IMR-90 (cell line): ENCODE results near the gene BBS7. TPM values are rescaled to one million over a fixed set of nuclear protein-coding genes. Genes with fewer than 3 reads are reported as not detected.

Experiments
- ATAC-seq: fragments of 200-7000 bp; cut with Tn5 transposase; 2 replicates; pipeline ENCODE4 v1.9.1; 2020; ENCODE audit warnings: low read depth, mild to moderate bottlenecking, moderate library complexity
- BruUV-seq: library from RNA; stranded (reverse); fragments of 400-500 nt; replicated peaks from 2 replicates; lab custom pipeline; 2021; lab: Mats Ljungman, UMichigan
- CTCF ChIA-PET: fragments of 300-600 bp; formaldehyde crosslinking; extraction: SDS; loops from one replicate; lab custom pipeline; 2021; ENCODE audit warnings: antibody characterized with exemption; lab: Yijun Ruan, JAX
- POLR2A ChIA-PET: fragments of 300-600 bp; sonication (Branson Sonifier 250); formaldehyde crosslinking; loops from one replicate; lab custom pipeline; 2022; ENCODE audit warnings: antibody characterized with exemption; ENCODE audit not compliant: unreplicated experiment; lab: Charles Lee
- DNase-seq: peaks from one replicate; pipeline ENCODE4 v3.0.0; 2013
- H2AFZ ChIP-seq: replicated peaks from 2 replicates; pipeline ENCODE3; 2013; ENCODE audit warnings: low read length, mild to moderate bottlenecking; ENCODE audit not compliant: poor library complexity
- H2AK5ac ChIP-seq: 2 replicates; pipeline ENCODE4 v1.6.1; 2013; ENCODE audit warnings: low read depth, low read length, inconsistent platforms
- H2AK9ac ChIP-seq: replicated peaks from 2 replicates; pipeline ENCODE3; 2013; ENCODE audit warnings: mild to moderate bottlenecking, low read depth, low read length, moderate library complexity; ENCODE audit not compliant: poor library complexity
- H2BK120ac ChIP-seq: 2 replicates; pipeline ENCODE4 v1.6.1; 2013; ENCODE audit warnings: low read depth, low read length, inconsistent platforms
- H2BK15ac ChIP-seq: 3 replicates; pipeline ENCODE4 v1.6.1; 2013; ENCODE audit warnings: low read depth, low read length, inconsistent platforms
- H2BK20ac ChIP-seq: 2 replicates; pipeline ENCODE4 v1.6.1; 2013; ENCODE audit warnings: low read depth, mild to moderate bottlenecking, inconsistent platforms, low read length, moderate library complexity
- H2BK5ac ChIP-seq: 2 replicates; pipeline ENCODE4 v1.6.1; 2013; ENCODE audit warnings: mild to moderate bottlenecking, low read depth, low read length, inconsistent platforms; ENCODE audit not compliant: poor library complexity, severe bottlenecking
- H3K14ac ChIP-seq: replicated peaks from 2 replicates; pipeline ENCODE4 v1.6.1; 2013; ENCODE audit warnings: low read depth, low read length, inconsistent platforms
- H3K18ac ChIP-seq: 2 replicates; pipeline ENCODE4 v1.6.1; 2013; ENCODE audit warnings: low read depth, low read length, control low read depth
- H3K23ac ChIP-seq: 2 replicates; pipeline ENCODE4 v1.6.1; 2013; ENCODE audit warnings: low read depth, low read length, inconsistent platforms
- H3K27ac ChIP-seq: 2 replicates; pipeline ENCODE4 v1.5.1; 2013; ENCODE audit warnings: mild to moderate bottlenecking, control low read depth, low read length; ENCODE audit not compliant: insufficient read depth
- H3K27me3 ChIP-seq: 2 replicates; pipeline ENCODE4 v1.6.1; 2013; ENCODE audit warnings: low read length; ENCODE audit not compliant: control insufficient read depth, insufficient read depth
- H3K36me3 ChIP-seq: 2 replicates; pipeline ENCODE4 v1.6.1; 2013; ENCODE audit warnings: low read length, mixed read lengths; ENCODE audit not compliant: control insufficient read depth, insufficient read depth
- H3K4ac ChIP-seq: 2 replicates; pipeline ENCODE4 v1.6.1; 2013; ENCODE audit warnings: low read depth, low read length, inconsistent platforms
- H3K4me1 ChIP-seq: 2 replicates; pipeline ENCODE4 v1.6.1; 2013; ENCODE audit warnings: low read length, mixed read lengths; ENCODE audit not compliant: control insufficient read depth, insufficient read depth
- H3K4me2 ChIP-seq: 2 replicates; pipeline ENCODE4 v1.6.1; 2013; ENCODE audit warnings: low read depth, mild to moderate bottlenecking, control low read depth, low read length, moderate library complexity
- H3K4me3 ChIP-seq: 2 replicates; pipeline ENCODE4 v1.5.1; 2013; ENCODE audit warnings: low read depth, mild to moderate bottlenecking, control low read depth, low read length, moderate library complexity; ENCODE audit not compliant: insufficient read depth
- H3K56ac ChIP-seq: 2 replicates; pipeline ENCODE4 v1.6.1; 2013; ENCODE audit warnings: low read length, inconsistent platforms; ENCODE audit not compliant: insufficient read depth; ENCODE audit errors: extremely low read depth
- H3K79me1 ChIP-seq, 2 experiments: 2 replicates each; pipeline ENCODE4 v1.6.1; 2013; ENCODE audit warnings: low read length in 2 of 2, inconsistent platforms in 1 of 2, low read depth in 1 of 2
- H3K9ac ChIP-seq: 2 replicates; pipeline ENCODE4 v1.6.1; 2013; ENCODE audit warnings: low read depth, low read length, control low read depth
- H3K9me1 ChIP-seq: 2 replicates; pipeline ENCODE4 v1.6.1; 2013; ENCODE audit warnings: low read length, inconsistent platforms; ENCODE audit not compliant: insufficient read depth
- H3K9me3 ChIP-seq: 2 replicates; pipeline ENCODE4 v1.6.1; 2013; ENCODE audit warnings: low read length; ENCODE audit not compliant: control insufficient read depth, insufficient read depth
- H4K20me1 ChIP-seq: 2 replicates; pipeline ENCODE4 v1.6.1; 2013; ENCODE audit warnings: low read length, inconsistent platforms; ENCODE audit not compliant: insufficient read depth
- H4K5ac ChIP-seq: 2 replicates; pipeline ENCODE4 v1.6.1; 2013; ENCODE audit warnings: mild to moderate bottlenecking, low read depth, low read length, control low read depth
- H4K8ac ChIP-seq, 2 experiments: 2 replicates each; pipeline ENCODE4 v1.6.1; 2013; ENCODE audit warnings: low read depth in 2 of 2, low read length in 2 of 2, control low read depth in 1 of 2, inconsistent platforms in 1 of 2
- H4K91ac ChIP-seq: 2 replicates; pipeline ENCODE4 v1.6.1; 2013; ENCODE audit warnings: low read depth, low read length, inconsistent platforms; ENCODE audit not compliant: insufficient read depth
- BHLHE40 ChIP-seq: fragments of 150-350 bp; IDR thresholded peaks from 2 replicates; pipeline ENCODE4 v1.6.1; 2016; ENCODE audit warnings: mild to moderate bottlenecking, low read depth, low read length
- CEBPB ChIP-seq: IDR thresholded peaks from 2 replicates; pipeline ENCODE4 v1.6.1; 2012; ENCODE audit warnings: low read depth, low read length, improper control_type of control experiment
- CHD1 ChIP-seq: IDR thresholded peaks from 2 replicates; pipeline ENCODE4 v1.6.1; 2012; ENCODE audit warnings: low read depth, low read length, improper control_type of control experiment
- CTCF ChIP-seq: conservative IDR thresholded peaks from 2 replicates; pipeline ENCODE4 v1.5.1; 2012; ENCODE audit warnings: mild to moderate bottlenecking, low read depth, low read length, improper control_type of control experiment
- ELK1 ChIP-seq: fragments of 150-350 bp; IDR thresholded peaks from 2 replicates; pipeline ENCODE4 v1.6.1; 2016; ENCODE audit warnings: low read depth, mild to moderate bottlenecking, low read length, moderate library complexity, borderline replicate concordance
- FOS ChIP-seq: fragments of 150-350 bp; IDR thresholded peaks from 2 replicates; pipeline ENCODE4 v1.6.1; 2016; ENCODE audit warnings: low read depth, low read length
- MAFK ChIP-seq: IDR thresholded peaks from 2 replicates; pipeline ENCODE4 v1.6.1; 2012; ENCODE audit warnings: low read depth, low read length, improper control_type of control experiment
- MAZ ChIP-seq: IDR thresholded peaks from 2 replicates; pipeline ENCODE4 v1.6.1; 2012; ENCODE audit warnings: low read depth, mild to moderate bottlenecking, low read length, improper control_type of control experiment, moderate library complexity, borderline replicate concordance
- MXI1 ChIP-seq: IDR thresholded peaks from 2 replicates; pipeline ENCODE4 v1.6.1; 2012; ENCODE audit warnings: low read depth, mild to moderate bottlenecking, low read length, moderate library complexity, borderline replicate concordance
- NFE2L2 ChIP-seq: fragments of 150-350 bp; IDR thresholded peaks from 2 replicates; pipeline ENCODE4 v1.6.1; 2016; ENCODE audit warnings: low read depth, mild to moderate bottlenecking, low read length
- POLR2A ChIP-seq: IDR thresholded peaks from 2 replicates; pipeline ENCODE4 v1.6.1; 2012; ENCODE audit warnings: mild to moderate bottlenecking, low read depth, low read length
- RAD21 ChIP-seq: IDR thresholded peaks from 2 replicates; pipeline ENCODE4 v1.6.1; 2012; ENCODE audit warnings: low read length, improper control_type of control experiment
- RCOR1 ChIP-seq: IDR thresholded peaks from 2 replicates; pipeline ENCODE4 v1.6.1; 2012; ENCODE audit warnings: mild to moderate bottlenecking, low read length, improper control_type of control experiment; ENCODE audit not compliant: insufficient replicate concordance
- RFX5 ChIP-seq: IDR thresholded peaks from 2 replicates; pipeline ENCODE4 v1.8.0; 2012; ENCODE audit warnings: low read depth, mild to moderate bottlenecking, low read length, moderate library complexity
- SMC3 ChIP-seq: fragments of 150-350 bp; IDR thresholded peaks from 2 replicates; pipeline ENCODE4 v1.6.1; 2016; ENCODE audit warnings: low read depth, mild to moderate bottlenecking, antibody characterized with exemption, low read length, moderate library complexity
- USF2 ChIP-seq: fragments of 150-350 bp; IDR thresholded peaks from 2 replicates; pipeline ENCODE4 v1.6.1; 2017; ENCODE audit warnings: mild to moderate bottlenecking, antibody characterized with exemption, low read length, low read depth
- WGBS, 2 experiments: methylation state at CpG; one replicate each; pipeline versions ENCODE4 v1.1.5 to v1.1.7; 2013; ENCODE audit warnings: missing lambda C conversion rate in 2 of 2; ENCODE audit not compliant: insufficient read length in 1 of 2; ENCODE audit errors: extremely low coverage in 2 of 2; 5-methylcytosine and 5-hydroxymethylcytosine counted together
- dilution Hi-C: fragments of 300-500 bp; cut with HindIII; formaldehyde crosslinking; loops from one replicate; pipeline ENCODE4 v1.14.3; 2018; ENCODE audit warnings: low sequenced_read_pairs; ENCODE audit not compliant: unreplicated experiment
- in situ Hi-C: fragments of 300-500 bp; cut with MboI; formaldehyde crosslinking; loops from 3 replicates; pipeline ENCODE4 v1.14.3; 2019; ENCODE audit warnings: low sequenced_read_pairs, inconsistent platforms, mixed read lengths
- intact Hi-C: fragments of 100-400 bp; cut with micrococcal nuclease; formaldehyde crosslinking; loops from 2 replicates; pipeline ENCODE4 v1.10.0; 2022
- polyA plus RNA-seq, 3 experiments: library from polyadenylated mRNA; depleted of rRNA; stranded (reverse); fragments of >200 nt; gene quantifications; 2 replicates each; pipeline ENCODE4 v1.2.3, GENCODE V29; 2012; ENCODE audit warnings: low replicate concordance in 1 of 3
- total RNA-seq: library from RNA; depleted of rRNA; stranded (reverse); fragments of >200 nt; gene quantifications from 2 replicates; pipeline ENCODE4 v1.2.3, GENCODE V29; 2012

BBS7 gene
- total and polyA plus RNA-seq, 2 of the 4 experiments (the other 2 are of a cell fraction) = 23.0 to 32.3 TPM

- TF ChIP-seq CHD1 (no peak), MAFK (no peak), RCOR1 (no peak), RAD21 (no peak), BHLHE40 (no peak), CEBPB (no peak), ELK1 (no peak), SMC3 (no peak), MXI1 (no peak), MAZ (no peak), CTCF (no peak), FOS (no peak), USF2 (no peak), RFX5 (no peak), NFE2L2 (no peak), POLR2A (no peak)
- Histone ChIP-seq H4K91ac (peak overlapping the region; percentile 48; the same call in 1 of the 2 replicates), H2AK9ac (no peak overlapping the region), H3K79me1 (peaks cover 4 to 16% of the 10 kb centered on the region in 2 experiments; a peak in 3 of 4 replicates), H3K9me1 (no peaks in the 10 kb centered on the region), H2BK15ac (peak overlapping the region; percentile 81; the same call in 2 of the 3 replicates), H2BK5ac (peak overlapping the region; percentile 65), H2BK120ac (peak overlapping the region; percentile 64), H3K4me1 (peaks cover 4% of the 10 kb centered on the region), H3K27ac (peak overlapping the region; percentile 57), H3K4me3 (peak overlapping the region; percentile 60), H3K56ac (peak overlapping the region; percentile 90), H3K18ac (peak overlapping the region; percentile 44; the same call in 1 of the 2 replicates), H3K36me3 (peaks cover 2% of the 10 kb centered on the region; the same call in 1 of the 2 replicates), H2AK5ac (no peak overlapping the region), H2BK20ac (no peak overlapping the region), H3K4ac (0 out of 2 replicates have a peak overlapping the region, but pooled peaks have one; percentile 6), H4K20me1 (no peaks in the 10 kb centered on the region), H3K23ac (peak overlapping the region; percentile 82), H3K14ac (peak overlapping the region; percentile 66; the same call in 1 of the 2 replicates), H3K4me2 (peak overlapping the region; percentile 85), H3K27me3 (no peaks in the 10 kb centered on the region), H3K9ac (peak overlapping the region; percentile 69; the same call in 1 of the 2 replicates), H4K5ac (peak overlapping the region; percentile 39; the same call in 1 of the 2 replicates), H4K8ac (peak overlapping the region; percentile 51 to 67; a peak in 3 of 4 replicates), H3K9me3 (no peaks in the 10 kb centered on the region), H2AFZ (peak overlapping the region; percentile 84)
- in situ Hi-C loops = no loop called here
- BruUV-seq = no TSS peak
- CTCF ChIA-PET = no interaction called here
- DNase-seq = no peak
- WGBS, 2 experiments = 0% methylated on average over 2 of the region's 8 CpGs; no CpG with 5 or more reads in 1 of the 2 experiments
- dilution Hi-C loops = no loop called here
- POLR2A ChIA-PET = interaction anchor here (0.6 kb wide), 1 partner anchor 133 kb away, joined by 4 read pairs; no protein-coding TSS in a partner anchor
- no peak for ATAC-seq
- intact Hi-C loops = loop anchor here (10.0 kb wide), 1 partner anchor 449 kb away; no protein-coding TSS in a partner anchor
Measured at GRCh38 chr4:121824171-121824527, 46.1 kb downstream of the BBS7 start.
